AG04449 (cell line): ENCODE results near the gene MARK4.

ENCODE experiments used
- CTCF ChIA-PET: fragments of 350-600 bp; formaldehyde crosslinking; extraction: SDS; loops from one replicate; lab custom pipeline; 2021; ENCODE audit warnings: antibody characterized with exemption; lab: Yijun Ruan, JAX
- POLR2A ChIA-PET: fragments of 400-600, 350-600 bp; formaldehyde crosslinking; extraction: SDS; loops from one replicate; lab custom pipeline; 2020; ENCODE audit warnings: antibody characterized with exemption, inconsistent platforms; lab: Yijun Ruan, JAX
- DNase-seq: peaks from one replicate; pipeline ENCODE4 v3.0.0-alpha.2; 2010; ENCODE audit warnings: low read depth, low spot score
- H3K4me3 ChIP-seq: 2 replicates; pipeline ENCODE4 v1.5.1; 2011; ENCODE audit warnings: low read depth, mild to moderate bottlenecking, control low read depth, low read length
- TF ChIP-seq, protein P1 (sequence below): IDR thresholded peaks from one replicate; pipeline ENCODE4 v1.5.1; 2011; ENCODE audit warnings: mild to moderate bottlenecking, moderate library complexity, low read length, control low read depth, inconsistent platforms; ENCODE audit not compliant: insufficient read depth; ENCODE audit errors: missing control alignments

MARK4 gene

DNA sequence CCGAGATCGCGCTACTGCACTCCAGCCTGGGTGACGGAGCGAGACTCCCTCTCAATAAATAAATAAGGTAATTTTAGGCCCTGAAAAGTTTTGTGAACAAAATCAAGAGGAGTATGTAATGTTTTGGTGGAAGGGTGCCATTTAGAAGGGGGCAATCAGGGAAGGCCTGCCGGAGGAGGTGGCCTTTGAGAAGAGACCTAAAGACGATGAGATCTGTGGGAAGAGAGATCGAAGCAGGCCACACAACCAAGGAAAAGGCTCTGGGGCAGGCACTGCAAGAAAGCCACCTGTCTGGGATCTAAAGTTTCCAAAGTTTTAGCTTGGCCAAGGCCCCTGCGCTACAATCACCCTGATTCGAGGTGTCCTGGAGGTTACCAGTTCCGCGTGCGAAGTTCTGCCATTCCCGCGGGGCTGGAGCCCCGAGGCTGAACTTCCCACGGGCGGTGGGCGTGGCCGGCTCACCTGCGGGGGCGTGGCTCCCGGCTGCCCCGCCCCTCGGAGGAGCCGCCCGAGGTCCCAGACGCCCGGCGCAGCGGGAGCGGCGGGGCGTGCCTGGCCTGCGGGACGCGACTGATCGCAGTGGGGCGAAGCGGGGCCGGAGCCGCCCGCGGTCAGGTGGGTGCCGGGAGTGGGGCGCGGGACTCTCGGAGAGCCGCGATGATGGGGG is 89.3 kb downstream of the MARK4 start, which contains the start of gene KLC3:
KLC3 (plus strand) TSS at position 519 of the 667 bp plus-strand sequence. CDS start 4,792 bp downstream, outside the sequence.
- no peak for DNase-seq
- TF ChIP-seq, protein P1, sequence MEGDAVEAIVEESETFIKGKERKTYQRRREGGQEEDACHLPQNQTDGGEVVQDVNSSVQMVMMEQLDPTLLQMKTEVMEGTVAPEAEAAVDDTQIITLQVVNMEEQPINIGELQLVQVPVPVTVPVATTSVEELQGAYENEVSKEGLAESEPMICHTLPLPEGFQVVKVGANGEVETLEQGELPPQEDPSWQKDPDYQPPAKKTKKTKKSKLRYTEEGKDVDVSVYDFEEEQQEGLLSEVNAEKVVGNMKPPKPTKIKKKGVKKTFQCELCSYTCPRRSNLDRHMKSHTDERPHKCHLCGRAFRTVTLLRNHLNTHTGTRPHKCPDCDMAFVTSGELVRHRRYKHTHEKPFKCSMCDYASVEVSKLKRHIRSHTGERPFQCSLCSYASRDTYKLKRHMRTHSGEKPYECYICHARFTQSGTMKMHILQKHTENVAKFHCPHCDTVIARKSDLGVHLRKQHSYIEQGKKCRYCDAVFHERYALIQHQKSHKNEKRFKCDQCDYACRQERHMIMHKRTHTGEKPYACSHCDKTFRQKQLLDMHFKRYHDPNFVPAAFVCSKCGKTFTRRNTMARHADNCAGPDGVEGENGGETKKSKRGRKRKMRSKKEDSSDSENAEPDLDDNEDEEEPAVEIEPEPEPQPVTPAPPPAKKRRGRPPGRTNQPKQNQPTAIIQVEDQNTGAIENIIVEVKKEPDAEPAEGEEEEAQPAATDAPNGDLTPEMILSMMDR, result no peak
- H3K4me3 ChIP-seq, result no peak within 1 kb of the TSS
- CTCF ChIA-PET, result interaction anchor here (0.6 to 3.7 kb wide), 7 partner anchors 9 to 351 kb away, joined by 3 to 57 read pairs (median 6); partner anchors contain the start of gene CKM
- POLR2A ChIA-PET, result no interaction called here

DNA sequence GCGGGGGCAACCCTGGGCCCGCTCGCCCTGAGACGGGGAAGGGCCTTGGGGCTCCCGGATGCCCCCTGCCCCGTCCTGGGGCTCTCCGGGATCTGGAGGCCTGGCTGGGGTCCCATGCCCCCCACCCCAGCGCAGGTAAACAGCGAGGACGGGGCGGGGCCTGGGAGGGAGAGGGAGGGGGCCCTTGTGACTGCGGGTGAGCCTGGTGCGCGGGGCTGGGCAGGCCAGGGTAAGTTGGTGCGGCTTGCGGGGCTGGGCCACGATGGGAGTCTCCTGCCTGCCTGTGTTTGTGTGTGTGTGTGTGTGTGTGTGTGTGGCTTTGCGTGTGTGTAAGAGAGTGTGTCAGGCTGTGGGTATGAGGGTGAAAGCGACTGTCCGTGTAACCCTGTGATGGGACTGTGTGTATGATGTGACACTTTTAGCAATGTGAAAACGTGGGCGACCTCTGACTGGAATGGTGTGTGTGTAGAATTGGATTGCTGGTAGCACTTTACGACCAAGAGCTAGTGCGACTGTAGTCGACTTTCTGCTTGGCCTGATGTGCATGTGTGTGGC is 89.9 kb downstream of the MARK4 start:
- POLR2A ChIA-PET, result no interaction called here
- CTCF ChIA-PET, result no interaction called here

DNA sequence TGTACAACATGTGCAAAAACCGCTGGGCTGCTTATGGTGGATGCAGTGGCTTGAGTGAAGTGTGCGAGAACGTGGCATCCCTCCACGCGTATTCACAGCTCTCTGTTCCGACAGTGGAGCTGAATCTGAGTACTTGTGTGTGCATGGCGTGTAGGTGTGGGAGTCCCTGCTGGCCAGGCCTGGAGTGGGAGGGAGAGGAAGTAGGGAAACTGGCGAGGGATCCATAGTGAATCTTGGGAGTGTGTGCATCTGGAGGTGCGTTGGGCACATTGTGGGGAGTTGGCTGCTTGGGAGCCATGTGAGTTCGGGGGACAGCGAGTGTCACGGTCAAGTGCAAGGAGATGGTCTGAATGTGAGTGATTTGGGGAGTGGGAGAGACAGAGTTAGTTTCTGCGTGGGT is 91.8 kb downstream of the MARK4 start:
- CTCF ChIA-PET, result no interaction called here
- DNase-seq, result no peak
- TF ChIP-seq, protein P1, result no peak
- H3K4me3 ChIP-seq, result no peak overlapping the region
- POLR2A ChIA-PET, result no interaction called here

More for the DNA sequence above, 89.9 kb downstream of the MARK4 start:
- H3K4me3 ChIP-seq, result no peak overlapping the region
- TF ChIP-seq, protein P1, result no peak
- DNase-seq, result no peak

DNA sequence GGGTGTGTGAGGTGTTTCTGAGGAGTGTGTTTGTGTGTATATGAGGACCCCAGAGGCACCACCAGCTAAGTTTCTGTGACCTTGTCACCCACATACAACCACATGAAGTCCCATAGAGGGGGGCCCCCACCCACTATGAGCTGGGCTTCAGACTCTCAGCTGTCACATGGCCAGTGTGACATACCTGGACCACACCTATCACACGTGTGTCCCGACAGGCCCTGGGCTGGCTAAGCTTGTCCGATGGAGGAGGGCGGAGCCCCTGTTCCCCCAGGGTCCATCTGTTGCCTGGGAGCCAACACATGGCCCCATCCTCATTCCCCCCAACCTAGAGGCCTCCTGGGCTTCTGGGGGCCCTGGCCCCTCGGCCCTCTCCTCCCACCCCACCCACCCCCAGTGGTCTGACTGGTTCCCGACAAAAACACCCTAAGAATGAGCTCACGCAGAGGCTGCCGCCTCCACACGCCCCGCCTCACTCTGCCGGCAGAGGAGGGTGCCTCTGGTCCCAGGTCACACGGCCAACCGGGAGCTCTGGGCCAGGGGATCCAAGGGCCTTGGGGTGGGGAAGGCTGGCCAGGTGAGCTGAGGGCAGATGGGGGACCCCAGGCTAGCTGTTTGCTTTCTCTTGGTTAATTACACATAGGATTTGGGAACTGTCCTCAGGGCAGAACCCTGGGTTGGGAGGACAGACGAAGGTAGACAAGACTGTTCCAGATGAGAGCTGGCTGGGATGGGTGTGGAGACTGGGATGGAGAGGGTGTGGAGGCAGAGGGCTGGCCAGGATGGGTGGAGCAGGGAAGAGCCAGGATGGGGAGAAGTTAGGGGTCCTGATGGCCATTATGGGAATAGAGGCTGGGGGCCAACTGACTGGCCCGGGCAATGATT is 93.8 kb downstream of the MARK4 start:
- TF ChIP-seq, protein P1, result no peak
- POLR2A ChIA-PET, result no interaction called here
- CTCF ChIA-PET, result interaction anchor here (0.6 to 1.5 kb wide), 3 partner anchors 11 to 147 kb away, joined by 3 to 5 read pairs (median 4); no protein-coding TSS in a partner anchor
- no peak for DNase-seq
- H3K4me3 ChIP-seq, result no peak overlapping the region

DNA sequence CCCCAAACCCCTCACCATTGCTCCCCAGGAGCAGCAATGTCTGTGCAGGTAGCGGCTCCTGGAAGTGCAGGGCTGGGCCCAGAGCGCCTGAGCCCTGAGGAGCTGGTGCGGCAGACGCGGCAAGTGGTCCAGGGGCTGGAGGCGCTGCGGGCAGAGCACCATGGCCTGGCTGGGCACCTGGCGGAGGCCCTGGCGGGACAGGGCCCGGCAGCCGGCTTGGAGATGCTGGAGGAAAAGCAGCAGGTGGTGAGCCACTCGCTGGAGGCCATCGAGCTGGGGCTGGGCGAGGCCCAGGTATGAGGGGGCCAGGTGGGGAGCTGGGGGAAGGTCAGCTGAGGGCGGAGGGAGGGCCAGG is 94.4 kb downstream of the MARK4 start:
- CTCF ChIA-PET, result interaction anchor here (0.6 to 1.5 kb wide), 3 partner anchors 10 to 146 kb away, joined by 3 to 5 read pairs (median 4); no protein-coding TSS in a partner anchor
- TF ChIP-seq, protein P1, result no peak
- no peak for DNase-seq
- POLR2A ChIA-PET, result no interaction called here
- H3K4me3 ChIP-seq, result no peak overlapping the region
